HCT116 (cell line): ENCODE results near the gene ARHGAP27. TPM values are rescaled to one million over a fixed set of nuclear protein-coding genes. Genes with fewer than 3 reads are reported as not detected.

Experiments used
- ATAC-seq: fragments of 200-7000 bp; cut with Tn5 transposase; 2 replicates; pipeline ENCODE4 v1.9.1; 2020; ENCODE audit warnings: mild to moderate bottlenecking, moderate library complexity
- BruUV-seq: library from RNA; stranded (reverse); fragments of 400-500 nt; replicated peaks from 2 replicates; lab custom pipeline; 2021; lab: Mats Ljungman, UMichigan
- CTCF ChIA-PET: fragments of 300-600 bp; sonication (Branson Sonifier 250); formaldehyde crosslinking; loops from one replicate; lab custom pipeline; 2021; ENCODE audit warnings: antibody characterized with exemption; lab: Charles Lee
- POLR2A ChIA-PET: fragments of 300-600, 350-600 bp; sonication (Branson Sonifier 250); formaldehyde crosslinking; loops from one replicate; lab custom pipeline; 2021; ENCODE audit warnings: antibody characterized with exemption; lab: Charles Lee
- RAD21 ChIA-PET, 2 experiments: fragments of 300-600 bp; sonication (Branson Sonifier 250); formaldehyde crosslinking; loops; one replicate each; lab custom pipeline; 2023; ENCODE audit warnings: low total read pairs in 2 of 2; ENCODE audit not compliant: uncharacterized antibody in 2 of 2, unreplicated experiment in 2 of 2, low non-redundant PET in 1 of 2; lab: Charles Lee
- DNase-seq: peaks from one replicate; pipeline ENCODE4 v3.0.0-alpha.2; 2010; ENCODE audit warnings: low read depth, low spot score
- H2AFZ ChIP-seq: fragments of 200-600 bp; shearing (Covaris generic), sonication (generic); 2 replicates; pipeline ENCODE4 v1.6.1; 2017; ENCODE audit warnings: low read depth, mixed run types, mixed read lengths, antibody characterized with exemption, low read length; ENCODE audit not compliant: poor library complexity, severe bottlenecking
- H3K27ac ChIP-seq: 2 replicates; pipeline ENCODE4 v1.5.1; 2012; ENCODE audit warnings: low read depth, low read length
- H3K27me3 ChIP-seq: fragments of 200-600 bp; sonication (generic); 2 replicates; pipeline ENCODE4 v1.6.1; 2016; ENCODE audit warnings: mixed run types, low read length, mixed read lengths; ENCODE audit not compliant: insufficient read depth
- H3K36me3 ChIP-seq, 2 experiments: fragments of 200-500 bp in 1 of 2; fragments of 200-600 bp in 1 of 2; sonication (Bioruptor generic) in 1 of 2; sonication (generic) in 1 of 2; 2 replicates each; pipeline versions ENCODE4 v1.5.1 to v1.6.1; 2014 to 2016; ENCODE audit warnings: low read length in 2 of 2, inconsistent platforms in 1 of 2, mixed read lengths in 1 of 2, mixed run types in 1 of 2; ENCODE audit not compliant: insufficient read depth in 2 of 2, control insufficient read depth in 1 of 2
- H3K4me1 ChIP-seq, 2 experiments: fragments of 200-600 bp in 1 of 2; sonication (generic) in 1 of 2; 2 replicates each; pipeline versions ENCODE4 v1.5.1 to v1.6.1; 2012 to 2017; ENCODE audit warnings: low read length in 2 of 2, inconsistent platforms in 1 of 2, mild to moderate bottlenecking in 1 of 2, mixed read lengths in 1 of 2, mixed run types in 1 of 2, moderate library complexity in 1 of 2; ENCODE audit not compliant: insufficient read depth in 2 of 2, control insufficient read depth in 1 of 2
- H3K4me2 ChIP-seq: fragments of 200-600 bp; sonication (generic); 2 replicates; pipeline ENCODE4 v1.6.1; 2017; ENCODE audit warnings: mixed run types, low read length, mixed read lengths
- H3K4me3 ChIP-seq, 2 experiments: fragments of 200-600 bp in 1 of 2; sonication (generic) in 1 of 2; replicated peaks in 1 of 2; 2 replicates each; pipeline ENCODE4 v1.5.1; 2011 to 2016; ENCODE audit warnings: low read length in 2 of 2, control low read depth in 1 of 2, low read depth in 1 of 2, mild to moderate bottlenecking in 1 of 2, mixed read lengths in 1 of 2, mixed run types in 1 of 2
- H3K79me2 ChIP-seq: fragments of 200-600 bp; sonication (generic); 2 replicates; pipeline ENCODE4 v1.6.1; 2017; ENCODE audit warnings: mild to moderate bottlenecking, mixed run types, low read length, moderate library complexity, mixed read lengths; ENCODE audit not compliant: insufficient read depth
- H3K9ac ChIP-seq: fragments of 200-600 bp; sonication (generic); 2 replicates; pipeline ENCODE4 v1.6.1; 2016; ENCODE audit warnings: low read length, mixed read lengths
- H3K9me2 ChIP-seq: fragments of 200-600 bp; sonication (generic), shearing (Covaris generic); 2 replicates; pipeline ENCODE4 v1.6.1; 2017; ENCODE audit warnings: mixed run types, mild to moderate bottlenecking, moderate library complexity; ENCODE audit not compliant: insufficient read depth
- H3K9me3 ChIP-seq, 2 experiments: fragments of 200-500 bp in 1 of 2; fragments of 200-600 bp in 1 of 2; sonication (Bioruptor generic) in 1 of 2; sonication (generic) in 1 of 2; 2 replicates each; pipeline ENCODE4 v1.6.1; 2014 to 2017; ENCODE audit warnings: low read length in 2 of 2, mixed read lengths in 2 of 2, inconsistent platforms in 1 of 2, low read depth in 1 of 2, mild to moderate bottlenecking in 1 of 2, mixed run types in 1 of 2, moderate library complexity in 1 of 2; ENCODE audit not compliant: control insufficient read depth in 1 of 2, insufficient read depth in 1 of 2
- H4K20me1 ChIP-seq: fragments of 200-600 bp; sonication (generic), shearing (Covaris generic); 2 replicates; pipeline ENCODE4 v1.6.1; 2017; ENCODE audit warnings: mixed run types, mild to moderate bottlenecking, moderate library complexity; ENCODE audit not compliant: insufficient read depth
- CBX3 ChIP-seq: IDR thresholded peaks from 2 replicates; pipeline ENCODE4 v1.6.1; 2012; ENCODE audit warnings: low read depth
- CEBPB ChIP-seq: IDR thresholded peaks from 2 replicates; pipeline ENCODE4 v1.6.1; 2012; ENCODE audit warnings: low read depth
- EGR1 ChIP-seq: IDR thresholded peaks from 2 replicates; pipeline ENCODE4 v1.6.1; 2012; ENCODE audit warnings: low read depth
- ELF1 ChIP-seq: IDR thresholded peaks from 2 replicates; pipeline ENCODE4 v1.6.1; 2012; ENCODE audit warnings: low read depth, borderline replicate concordance
- EZH2 ChIP-seq: fragments of 200-600 bp; sonication (generic); IDR thresholded peaks from 2 replicates; pipeline ENCODE4 v1.6.1; 2017; ENCODE audit warnings: antibody characterized with exemption, mixed run types
- EZH2phosphoT487 ChIP-seq: fragments of 200-600 bp; IDR thresholded peaks from 2 replicates; pipeline ENCODE4 v1.6.1; 2018; ENCODE audit warnings: antibody characterized with exemption, borderline replicate concordance
- POLR2A ChIP-seq: IDR thresholded peaks from 2 replicates; pipeline ENCODE4 v1.7.0; 2011; ENCODE audit warnings: borderline replicate concordance; ENCODE audit not compliant: insufficient read depth, insufficient read length; ENCODE audit errors: extremely low read depth
- SIN3A ChIP-seq: IDR thresholded peaks from 2 replicates; pipeline ENCODE4 v1.6.1; 2012; ENCODE audit warnings: low read depth
- SP1 ChIP-seq: IDR thresholded peaks from 2 replicates; pipeline ENCODE4 v1.6.1; 2012; ENCODE audit warnings: low read depth
- SRF ChIP-seq: IDR thresholded peaks from 2 replicates; pipeline ENCODE4 v1.6.1; 2012; ENCODE audit warnings: low read depth
- TCF7L2 ChIP-seq: IDR thresholded peaks from 2 replicates; pipeline ENCODE4 v1.7.0; 2011; ENCODE audit warnings: borderline replicate concordance, inconsistent platforms; ENCODE audit not compliant: insufficient read depth, insufficient read length; ENCODE audit errors: extremely low read depth
- YY1 ChIP-seq: IDR thresholded peaks from 2 replicates; pipeline ENCODE4 v1.6.1; 2011; ENCODE audit warnings: low read length, low read depth, moderate library complexity, mild to moderate bottlenecking; ENCODE audit not compliant: insufficient replicate concordance; ENCODE audit errors: extremely low read depth
- intact Hi-C: fragments of 100-400 bp; cut with micrococcal nuclease; formaldehyde crosslinking; loops from 2 replicates; pipeline ENCODE4 v1.10.0; 2022
- total RNA-seq: library from RNA; stranded (reverse); gene quantifications from one replicate; pipeline ENCODE4 v1.2.1, GENCODE V29; 2021; ENCODE audit not compliant: unreplicated experiment
- TF ChIP-seq, protein P1 (sequence below): IDR thresholded peaks from 2 replicates; pipeline ENCODE4 v1.6.1; 2012; ENCODE audit warnings: low read depth
- TF ChIP-seq, protein P2 (sequence below), 3 experiments: fragments of 200-600 bp in 1 of 3; sonication (generic) in 1 of 3; IDR thresholded peaks in 2 of 3; conservative IDR thresholded peaks in 1 of 3; 2 replicates each; pipeline ENCODE4 v1.5.1; 2012 to 2017; ENCODE audit warnings: low read depth in 2 of 3, low read length in 2 of 3, antibody characterized with exemption in 1 of 3, borderline replicate concordance in 1 of 3, control low read depth in 1 of 3, mild to moderate bottlenecking in 1 of 3, mixed read lengths in 1 of 3, mixed run types in 1 of 3, moderate library complexity in 1 of 3; ENCODE audit not compliant: insufficient read depth in 1 of 3
- TF ChIP-seq, protein P3 (sequence below): IDR thresholded peaks from 2 replicates; pipeline ENCODE4 v1.6.1; 2012
- TF ChIP-seq, protein P4 (sequence below): IDR thresholded peaks from 2 replicates; pipeline ENCODE4 v1.6.1; 2011; ENCODE audit warnings: mild to moderate bottlenecking, low read length, moderate library complexity; ENCODE audit not compliant: insufficient replicate concordance; ENCODE audit errors: extremely low read depth

ARHGAP27 gene
- total RNA-seq, 1 experiment from 2014 or later, result 46.7 TPM

DNA sequence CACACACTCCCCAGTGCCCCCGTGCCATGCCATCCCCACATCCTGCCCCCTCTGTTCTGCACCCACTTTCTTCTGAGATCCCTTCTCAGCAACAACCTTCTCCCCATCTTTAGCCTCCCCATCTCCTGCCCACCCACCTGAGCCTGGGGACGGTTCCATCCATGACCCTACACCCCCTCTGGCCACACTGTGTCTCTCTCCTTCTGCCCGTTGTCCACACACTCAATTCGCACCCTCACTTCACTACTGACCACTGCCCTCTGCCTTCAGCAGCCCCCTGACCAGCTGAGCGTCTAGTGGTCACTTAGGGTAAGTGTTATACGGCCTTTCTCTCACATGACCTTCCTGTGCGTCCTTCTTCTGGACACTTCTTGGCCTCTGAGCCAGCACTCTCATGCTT lies 6.1 kb downstream of the ARHGAP27 start (continued):
- TF ChIP-seq, protein P1, sequence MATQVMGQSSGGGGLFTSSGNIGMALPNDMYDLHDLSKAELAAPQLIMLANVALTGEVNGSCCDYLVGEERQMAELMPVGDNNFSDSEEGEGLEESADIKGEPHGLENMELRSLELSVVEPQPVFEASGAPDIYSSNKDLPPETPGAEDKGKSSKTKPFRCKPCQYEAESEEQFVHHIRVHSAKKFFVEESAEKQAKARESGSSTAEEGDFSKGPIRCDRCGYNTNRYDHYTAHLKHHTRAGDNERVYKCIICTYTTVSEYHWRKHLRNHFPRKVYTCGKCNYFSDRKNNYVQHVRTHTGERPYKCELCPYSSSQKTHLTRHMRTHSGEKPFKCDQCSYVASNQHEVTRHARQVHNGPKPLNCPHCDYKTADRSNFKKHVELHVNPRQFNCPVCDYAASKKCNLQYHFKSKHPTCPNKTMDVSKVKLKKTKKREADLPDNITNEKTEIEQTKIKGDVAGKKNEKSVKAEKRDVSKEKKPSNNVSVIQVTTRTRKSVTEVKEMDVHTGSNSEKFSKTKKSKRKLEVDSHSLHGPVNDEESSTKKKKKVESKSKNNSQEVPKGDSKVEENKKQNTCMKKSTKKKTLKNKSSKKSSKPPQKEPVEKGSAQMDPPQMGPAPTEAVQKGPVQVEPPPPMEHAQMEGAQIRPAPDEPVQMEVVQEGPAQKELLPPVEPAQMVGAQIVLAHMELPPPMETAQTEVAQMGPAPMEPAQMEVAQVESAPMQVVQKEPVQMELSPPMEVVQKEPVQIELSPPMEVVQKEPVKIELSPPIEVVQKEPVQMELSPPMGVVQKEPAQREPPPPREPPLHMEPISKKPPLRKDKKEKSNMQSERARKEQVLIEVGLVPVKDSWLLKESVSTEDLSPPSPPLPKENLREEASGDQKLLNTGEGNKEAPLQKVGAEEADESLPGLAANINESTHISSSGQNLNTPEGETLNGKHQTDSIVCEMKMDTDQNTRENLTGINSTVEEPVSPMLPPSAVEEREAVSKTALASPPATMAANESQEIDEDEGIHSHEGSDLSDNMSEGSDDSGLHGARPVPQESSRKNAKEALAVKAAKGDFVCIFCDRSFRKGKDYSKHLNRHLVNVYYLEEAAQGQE, result no peak
- no peak for TF ChIP-seq EGR1
- TF ChIP-seq TCF7L2, result no peak
- no peak for TF ChIP-seq POLR2A
- TF ChIP-seq EZH2, result no peak
- TF ChIP-seq, protein P2, sequence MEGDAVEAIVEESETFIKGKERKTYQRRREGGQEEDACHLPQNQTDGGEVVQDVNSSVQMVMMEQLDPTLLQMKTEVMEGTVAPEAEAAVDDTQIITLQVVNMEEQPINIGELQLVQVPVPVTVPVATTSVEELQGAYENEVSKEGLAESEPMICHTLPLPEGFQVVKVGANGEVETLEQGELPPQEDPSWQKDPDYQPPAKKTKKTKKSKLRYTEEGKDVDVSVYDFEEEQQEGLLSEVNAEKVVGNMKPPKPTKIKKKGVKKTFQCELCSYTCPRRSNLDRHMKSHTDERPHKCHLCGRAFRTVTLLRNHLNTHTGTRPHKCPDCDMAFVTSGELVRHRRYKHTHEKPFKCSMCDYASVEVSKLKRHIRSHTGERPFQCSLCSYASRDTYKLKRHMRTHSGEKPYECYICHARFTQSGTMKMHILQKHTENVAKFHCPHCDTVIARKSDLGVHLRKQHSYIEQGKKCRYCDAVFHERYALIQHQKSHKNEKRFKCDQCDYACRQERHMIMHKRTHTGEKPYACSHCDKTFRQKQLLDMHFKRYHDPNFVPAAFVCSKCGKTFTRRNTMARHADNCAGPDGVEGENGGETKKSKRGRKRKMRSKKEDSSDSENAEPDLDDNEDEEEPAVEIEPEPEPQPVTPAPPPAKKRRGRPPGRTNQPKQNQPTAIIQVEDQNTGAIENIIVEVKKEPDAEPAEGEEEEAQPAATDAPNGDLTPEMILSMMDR (IDR thresholded peaks at IDR 0.05 in 2 of 3, conservative IDR thresholded peaks at IDR 0.05 in 1 of 3; ENCODE audit: borderline replicate concordance in 1 of 3, insufficient read depth in 1 of 3, low read depth in 2 of 3, low read length in 2 of 3), result no peak
- TF ChIP-seq CEBPB, result no peak

DNA sequence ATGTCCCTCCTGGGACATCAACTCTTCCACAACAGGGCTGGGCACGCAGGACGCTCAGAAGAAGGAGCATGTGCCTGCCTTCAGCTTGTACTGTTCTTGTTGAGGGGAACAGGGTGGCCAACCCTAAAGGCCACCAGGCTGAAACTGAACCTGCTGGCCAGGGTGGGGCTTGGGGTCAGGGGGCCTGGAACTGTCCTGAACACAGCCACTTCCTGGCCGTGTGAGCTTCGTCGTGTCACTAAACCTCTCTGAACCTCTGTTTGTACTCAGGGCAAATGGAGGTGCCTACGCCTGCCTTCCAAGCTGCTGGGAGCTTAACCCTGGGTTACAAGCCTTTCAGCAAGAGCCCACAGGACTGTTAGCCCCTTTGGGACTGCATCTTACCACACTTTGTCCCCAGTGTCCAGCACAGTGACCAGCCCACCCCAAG lies 6.7 kb downstream of the ARHGAP27 start:
- H3K4me1 ChIP-seq, result peaks cover 9 to 40% of the 10 kb centered on the region in 2 experiments
- no TSS peak for BruUV-seq
- RAD21 ChIA-PET, result interaction anchor here in 1 of 2 experiments (0.7 to 1.5 kb wide), 2 partner anchors 32 to 207 kb away, joined by 3 read pairs; no protein-coding TSS in a partner anchor
- CTCF ChIA-PET, result interaction anchor here (0.8 to 4.4 kb wide), 17 partner anchors 9 to 426 kb away, joined by 3 to 58 read pairs (median 5); partner anchors contain the start of gene ACBD4
- peak overlapping the region; percentile 64 to 77; a peak in 3 of 4 replicates for H3K4me3 ChIP-seq
- POLR2A ChIA-PET, result interaction anchor here (0.9 to 1.8 kb wide), 6 partner anchors 9 to 277 kb away, joined by 3 to 6 read pairs (median 4); partner anchors contain the start of genes HEXIM1, HEXIM2 and MAP3K14
- no peaks in the 10 kb centered on the region for H3K27me3 ChIP-seq
- DNase-seq, result no peak
- peak overlapping the region; percentile 7 for H2AFZ ChIP-seq
- peak; percentile 6 for ATAC-seq
- peak overlapping the region; percentile 72 for H3K27ac ChIP-seq
- no peaks in the 10 kb centered on the region for H4K20me1 ChIP-seq
- peaks cover 38% of the 10 kb centered on the region for H3K79me2 ChIP-seq
- TF ChIP-seq EZH2, result no peak
- TF ChIP-seq CBX3, result no peak
- TF ChIP-seq CEBPB, result no peak
- TF ChIP-seq, protein P3, sequence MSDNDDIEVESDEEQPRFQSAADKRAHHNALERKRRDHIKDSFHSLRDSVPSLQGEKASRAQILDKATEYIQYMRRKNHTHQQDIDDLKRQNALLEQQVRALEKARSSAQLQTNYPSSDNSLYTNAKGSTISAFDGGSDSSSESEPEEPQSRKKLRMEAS, result no peak
- TF ChIP-seq POLR2A, result no peak
- TF ChIP-seq, protein P4, sequence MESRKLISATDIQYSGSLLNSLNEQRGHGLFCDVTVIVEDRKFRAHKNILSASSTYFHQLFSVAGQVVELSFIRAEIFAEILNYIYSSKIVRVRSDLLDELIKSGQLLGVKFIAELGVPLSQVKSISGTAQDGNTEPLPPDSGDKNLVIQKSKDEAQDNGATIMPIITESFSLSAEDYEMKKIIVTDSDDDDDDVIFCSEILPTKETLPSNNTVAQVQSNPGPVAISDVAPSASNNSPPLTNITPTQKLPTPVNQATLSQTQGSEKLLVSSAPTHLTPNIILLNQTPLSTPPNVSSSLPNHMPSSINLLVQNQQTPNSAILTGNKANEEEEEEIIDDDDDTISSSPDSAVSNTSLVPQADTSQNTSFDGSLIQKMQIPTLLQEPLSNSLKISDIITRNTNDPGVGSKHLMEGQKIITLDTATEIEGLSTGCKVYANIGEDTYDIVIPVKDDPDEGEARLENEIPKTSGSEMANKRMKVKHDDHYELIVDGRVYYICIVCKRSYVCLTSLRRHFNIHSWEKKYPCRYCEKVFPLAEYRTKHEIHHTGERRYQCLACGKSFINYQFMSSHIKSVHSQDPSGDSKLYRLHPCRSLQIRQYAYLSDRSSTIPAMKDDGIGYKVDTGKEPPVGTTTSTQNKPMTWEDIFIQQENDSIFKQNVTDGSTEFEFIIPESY, result no peak
- TF ChIP-seq SRF, result no peak
- TF ChIP-seq EZH2phosphoT487, result no peak
- TF ChIP-seq ELF1, result no peak
- no peak for TF ChIP-seq SIN3A
- no peak for TF ChIP-seq YY1
- no peak for TF ChIP-seq SP1
- TF ChIP-seq, all 23 proteins: peak for 0
- Histone ChIP-seq H3K4me2 (peak overlapping the region; percentile 95), H3K9me3 (no peaks in the 10 kb centered on the region), H3K36me3 (peaks cover 0 to 3% of the 10 kb centered on the region in 2 experiments; a peak in 1 of 4 replicates), H3K9me2 (no peaks in the 10 kb centered on the region), H3K9ac (peak overlapping the region; percentile 90)
- intact Hi-C loops, result loop anchor here (1.0 to 5.0 kb wide), 3 partner anchors 31 to 279 kb away; partner anchors contain the start of gene HEXIM1
